NCI-H128 (cell line): ENCODE data around the gene SMAD1.
"Not testable (repeated sequence)": the region's sequence is repeated elsewhere in the genome, so short reads cannot be mapped to it uniquely, and the experiment has no call there.

Source experiments
- DNase-seq: peaks from one replicate; lab custom pipeline; 2025; ENCODE audit not compliant: unreplicated experiment; lab: John Stamatoyannopoulos, UW

SMAD1 gene

DNA sequence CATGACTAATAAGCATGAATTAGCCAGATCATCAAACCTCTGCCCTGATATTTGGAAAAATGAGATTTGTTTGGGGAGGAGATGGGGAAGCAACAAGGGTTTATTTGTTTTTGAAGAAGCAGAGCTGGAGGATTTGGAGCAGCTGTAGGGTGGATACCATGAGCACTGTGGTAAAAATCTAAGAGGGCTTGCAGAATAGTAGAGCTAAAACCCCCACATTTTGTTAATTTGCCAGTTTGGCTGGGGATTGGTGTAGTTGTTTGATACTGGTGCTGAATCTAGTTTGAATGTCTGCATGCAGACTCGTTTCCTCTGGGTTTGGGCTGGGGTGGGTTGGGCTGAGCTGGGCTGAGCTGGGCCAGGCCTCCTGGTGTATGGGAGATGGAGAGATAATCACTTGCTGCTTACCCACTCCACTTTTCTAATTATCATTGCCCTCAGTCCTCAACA, 43.7 kb downstream of the SMAD1 start:
- no peak for DNase-seq

DNA sequence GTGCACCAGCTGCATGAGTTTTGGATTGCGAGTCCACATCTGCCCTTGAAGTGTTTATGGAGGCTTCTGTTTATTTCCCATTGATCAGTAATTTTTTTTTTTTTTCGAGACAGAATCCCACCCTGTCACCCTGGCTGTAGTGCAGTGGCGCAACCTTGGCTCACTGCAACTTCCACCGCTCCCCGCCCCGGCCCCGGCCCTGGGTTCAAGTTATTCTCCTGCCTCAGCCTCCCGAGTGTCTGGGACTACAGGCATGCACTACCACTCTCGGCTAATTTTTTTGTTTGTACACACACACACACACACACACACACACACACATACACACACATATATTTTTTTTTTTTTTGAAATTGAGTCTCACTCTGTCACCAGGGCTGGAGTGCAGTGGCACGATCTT, 46.1 kb downstream of the SMAD1 start:
- DNase-seq, result no peak

DNA sequence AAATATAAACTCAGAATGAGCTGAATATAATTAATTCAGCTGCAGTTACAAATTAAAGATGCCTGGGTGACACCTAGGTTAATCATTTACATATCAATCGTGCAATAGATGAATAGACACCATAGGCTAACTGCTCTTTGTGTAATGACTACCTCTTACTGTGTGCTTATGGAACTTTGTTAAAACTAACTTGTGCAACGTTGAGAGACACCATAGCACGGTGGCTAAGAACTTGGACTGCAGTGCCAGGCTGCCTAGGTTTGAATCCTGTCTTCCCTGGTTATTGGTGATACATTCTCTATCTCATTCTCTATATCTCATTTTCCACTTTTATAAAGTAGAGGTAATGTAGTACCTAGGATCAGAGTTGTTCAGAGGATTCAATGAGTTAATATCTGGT, 46.9 kb downstream of the SMAD1 start:
- no peak for DNase-seq

DNA sequence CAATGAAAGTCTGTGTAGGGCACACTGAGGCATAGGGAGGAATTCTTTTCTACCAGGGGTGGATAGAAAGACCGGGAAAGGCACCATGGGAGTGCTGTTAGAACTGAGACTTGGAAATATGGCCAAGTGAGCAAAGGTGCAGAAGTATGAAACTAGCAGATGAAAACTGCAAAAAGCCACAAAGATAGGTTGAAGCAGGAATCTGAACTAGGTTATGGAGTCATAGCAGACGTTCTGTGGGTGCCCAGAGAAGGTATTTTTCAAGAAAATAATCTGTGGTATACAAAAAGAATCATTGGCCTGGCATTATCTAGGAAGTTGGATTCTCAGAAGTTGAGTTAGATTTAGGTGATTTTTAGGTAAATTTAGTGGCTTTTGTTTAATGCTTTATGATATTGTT, 48.5 kb downstream of the SMAD1 start:
- no peak for DNase-seq

DNA sequence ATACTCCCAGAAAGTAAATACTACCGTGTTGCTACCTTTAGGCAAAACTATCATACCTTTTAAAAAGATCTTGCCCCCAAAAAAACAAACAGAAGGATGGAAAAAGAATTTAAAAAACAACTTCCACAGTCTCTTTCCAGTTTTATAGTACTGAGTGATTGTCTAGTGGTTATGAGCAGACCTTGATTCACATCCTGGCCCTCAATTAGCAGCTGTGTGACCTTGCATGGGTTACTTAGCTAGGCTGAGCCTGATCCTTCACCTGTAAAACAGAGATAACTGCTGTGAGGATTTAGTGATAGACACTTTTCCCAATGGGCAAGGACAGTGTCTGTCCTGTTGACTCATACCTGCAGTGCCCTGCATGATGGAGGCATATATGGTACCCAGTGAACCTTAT, 49.0 kb downstream of the SMAD1 start:
- DNase-seq, result no peak

GRCh38 chr4:145531223-145531622, 49.6 kb downstream of the SMAD1 start:
- no peak for DNase-seq

DNA sequence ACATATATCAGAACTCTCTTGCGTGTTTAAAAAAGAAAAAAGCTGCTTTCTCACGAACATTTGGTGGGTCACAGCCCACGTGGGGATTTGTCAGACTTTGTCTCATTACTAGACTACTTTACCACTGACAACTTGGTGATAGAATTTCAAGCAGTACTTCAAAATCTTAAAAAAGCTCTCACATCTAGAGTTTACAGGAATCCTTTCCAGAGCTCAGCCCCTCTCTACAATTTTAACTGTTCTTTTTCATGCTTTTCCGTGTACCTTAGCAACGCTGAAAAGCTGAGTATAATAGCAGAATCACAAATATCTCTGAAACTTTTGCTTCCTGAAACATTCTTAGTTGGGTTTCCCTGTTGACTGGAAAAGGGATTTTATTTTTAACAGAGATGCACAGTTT, 50.2 kb downstream of the SMAD1 start:
- DNase-seq, result no peak

DNA sequence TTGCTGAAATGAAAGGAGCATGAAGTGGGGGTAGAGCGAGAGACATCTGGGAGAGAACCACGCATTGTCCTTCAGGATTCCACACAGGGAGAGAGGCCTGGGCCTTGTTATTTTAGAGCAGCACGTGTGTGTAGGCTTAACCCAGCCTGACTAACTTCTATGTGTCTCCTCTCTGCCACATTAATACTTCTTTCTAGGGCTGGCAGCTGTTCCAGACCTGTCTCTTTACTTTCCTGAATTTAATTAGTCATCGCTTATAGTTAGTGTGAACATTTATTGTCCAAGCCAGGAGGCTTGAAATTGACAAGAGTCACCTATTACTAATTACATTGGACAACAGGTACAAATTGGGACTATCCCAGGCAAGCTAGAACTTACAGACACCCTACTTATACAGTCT, 51.3 kb downstream of the SMAD1 start:
- no peak for DNase-seq

DNA sequence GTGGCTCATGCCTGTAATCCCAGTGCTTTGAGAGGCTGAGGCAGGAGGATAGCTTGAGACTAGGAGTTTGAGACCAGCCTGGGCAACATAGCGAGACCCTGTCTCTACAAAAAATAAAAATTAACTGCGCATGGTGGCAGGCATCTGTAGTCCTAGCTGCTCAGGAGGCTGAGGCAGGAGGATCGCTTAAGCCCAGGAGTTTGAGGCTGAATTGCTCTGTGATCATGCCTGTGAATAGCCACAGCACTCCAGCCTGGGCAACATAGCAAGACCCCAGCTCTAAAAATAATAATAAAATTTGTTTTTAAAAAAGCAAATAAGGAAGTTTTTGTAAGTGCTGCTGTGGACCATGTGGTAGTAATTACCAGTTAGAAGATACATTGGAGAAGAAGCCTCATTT, 51.8 kb downstream of the SMAD1 start:
- DNase-seq, result not testable (repeated sequence)

- DNase-seq, result no peak
These were observed 52.3 kb downstream of the SMAD1 start for GRCh38 chr4:145533961-145534360.

GRCh38 chr4:145535202-145535601, 53.5 kb downstream of the SMAD1 start:
- DNase-seq, result no peak

GRCh38 chr4:145536044-145536443, 54.4 kb downstream of the SMAD1 start:
- no peak for DNase-seq

- DNase-seq, result no peak
These were observed 56.9 kb downstream of the SMAD1 start for GRCh38 chr4:145538596-145538995.

- DNase-seq, result no peak
These were observed 58.0 kb downstream of the SMAD1 start for GRCh38 chr4:145539671-145540070.

DNA sequence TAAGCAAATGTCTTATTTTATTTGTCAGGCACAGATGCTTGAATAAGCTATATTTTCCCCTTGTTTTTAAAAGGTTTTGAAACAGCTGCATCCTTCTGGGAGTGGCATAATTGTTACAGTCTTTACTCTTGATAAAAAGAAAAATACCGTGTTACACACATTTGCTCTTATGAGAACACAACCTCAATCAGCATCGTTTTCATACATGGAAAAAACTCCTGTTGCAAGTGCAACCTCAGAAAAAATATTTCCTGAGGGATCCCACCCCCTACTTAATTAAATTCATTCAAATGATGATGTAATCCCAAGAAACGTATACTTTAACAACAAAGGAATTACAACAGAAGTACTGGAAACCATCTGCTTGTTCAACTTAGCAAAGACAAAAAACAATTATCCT, 58.6 kb downstream of the SMAD1 start:
- no peak for DNase-seq

DNA sequence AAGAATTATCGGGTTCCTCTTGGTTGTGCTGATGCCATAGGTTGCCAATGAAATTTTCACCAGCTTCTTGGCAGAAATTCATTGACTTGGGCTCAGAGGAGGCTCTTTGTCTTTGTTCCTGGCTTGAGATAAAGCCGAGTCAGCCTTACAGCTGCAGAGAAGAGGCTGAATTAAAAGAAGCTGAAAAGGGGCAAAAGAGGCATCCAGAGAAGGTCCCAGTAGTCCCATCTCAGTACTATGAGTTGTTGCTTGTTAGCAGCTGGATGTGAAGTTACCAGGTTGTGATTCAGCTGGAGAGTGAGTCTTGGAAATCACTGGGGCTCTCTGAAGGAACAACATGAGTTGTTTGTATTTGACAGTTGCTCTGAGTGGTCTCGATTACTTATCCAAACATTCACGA, 59.7 kb downstream of the SMAD1 start:
- no peak for DNase-seq

GRCh38 chr4:145545031-145545430, 63.4 kb downstream of the SMAD1 start:
- no peak for DNase-seq

DNA sequence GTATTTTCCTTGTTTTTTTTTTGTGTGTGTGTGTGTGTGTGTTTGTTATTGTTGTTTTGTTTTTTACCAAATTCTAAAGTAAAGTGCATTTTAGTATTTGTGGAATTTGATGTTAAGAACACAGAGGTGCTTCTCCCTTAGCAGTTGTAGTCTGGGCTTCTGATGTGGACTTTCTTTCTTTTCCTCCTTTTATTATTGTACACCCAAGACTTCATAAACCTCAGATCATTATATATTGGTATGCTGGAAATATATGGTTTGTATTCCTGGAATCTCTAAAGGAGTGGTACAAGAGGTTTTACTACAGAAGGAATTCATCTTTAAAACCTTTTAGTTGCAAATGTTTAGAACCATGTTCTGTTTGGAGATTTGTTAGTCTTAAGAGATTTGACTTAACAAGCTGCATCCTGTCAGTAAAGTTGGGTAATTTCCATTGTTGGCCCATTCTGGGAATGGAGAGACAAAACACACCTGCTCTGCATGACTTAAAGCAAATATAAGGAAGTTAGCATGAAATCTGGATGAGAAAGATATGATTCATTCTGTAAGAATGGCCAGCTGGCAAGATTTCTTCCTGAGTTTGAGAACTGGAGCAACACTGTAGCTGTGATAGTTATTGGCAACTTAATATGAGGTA, 64.0 kb downstream of the SMAD1 start:
- DNase-seq, result no peak

- no peak for DNase-seq
These were observed 64.7 kb downstream of the SMAD1 start for GRCh38 chr4:145546175-145546915.

- DNase-seq, result no peak
These were observed 70.0 kb downstream of the SMAD1 start for GRCh38 chr4:145551660-145552059.

DNA sequence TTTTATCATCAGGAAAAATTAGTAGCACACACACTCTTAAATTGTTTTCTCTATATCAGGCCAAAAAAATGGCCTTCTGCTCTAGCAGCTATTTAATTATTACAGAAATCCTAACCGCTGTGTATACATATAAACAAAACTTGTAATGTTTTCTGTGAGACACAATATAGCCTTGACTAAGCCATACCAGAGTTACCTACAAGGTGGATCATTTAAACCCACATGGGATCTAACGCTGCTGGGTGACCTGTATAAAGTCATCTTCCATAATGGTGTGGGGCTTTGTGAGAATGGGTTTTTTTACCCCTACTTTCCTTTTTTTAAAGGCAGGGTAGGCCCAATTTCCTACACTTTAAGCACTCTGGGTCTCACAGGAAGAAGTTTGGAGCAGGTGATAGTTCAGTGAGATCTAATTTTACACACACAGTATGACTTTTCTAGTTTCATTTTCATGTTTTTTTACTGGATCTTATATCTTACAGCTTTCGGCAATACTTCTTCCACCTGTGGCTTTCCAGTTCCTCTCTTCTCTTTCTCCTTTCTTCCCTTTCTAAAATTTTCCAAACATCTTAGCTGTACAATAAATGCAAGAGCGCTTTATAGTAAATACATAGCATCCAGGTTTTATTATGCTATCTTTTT, 70.6 kb downstream of the SMAD1 start:
- no peak for DNase-seq

GRCh38 chr4:145553375-145553774, 71.7 kb downstream of the SMAD1 start:
- DNase-seq, result no peak
